Measurements from ENCODE around the gene PELI3.

GRCh38 chr11:66419825-66420224 lies 46.9 kb upstream of the PELI3 start:
- no peak for TF ChIP-seq CTCF (IDR thresholded peaks at IDR 0.05)
- no peak for TF ChIP-seq POLR2A (IDR thresholded peaks at IDR 0.05)

Data from vagina (tissue), 2 donors.